WTC11 (cell line): ENCODE results near the gene KRT86. TPM values are rescaled to one million over a fixed set of nuclear protein-coding genes. Genes with fewer than 3 reads are reported as not detected.
A peak's percentile ranks its signal among the peaks of the same experiment; 100 is the strongest.

Source experiments
- ATF1 ChIP-seq: sonication (generic); formaldehyde crosslinking; IDR thresholded peaks from 2 replicates; pipeline ENCODE4 v1.8.1; 2023; ENCODE audit warnings: mild to moderate bottlenecking, moderate library complexity, missing genetic modification reagents
- EMX1 ChIP-seq: fragments of 250-450 bp; sonication (Bioruptor Pico); IDR thresholded peaks from 2 replicates; pipeline ENCODE4 v1.8.0; 2021; ENCODE audit warnings: mild to moderate bottlenecking
- JAZF1 ChIP-seq: fragments of 250-450 bp; sonication (Bioruptor Pico); IDR thresholded peaks from 2 replicates; pipeline ENCODE4 v1.9.0; 2021; ENCODE audit warnings: moderate library complexity, mild to moderate bottlenecking, inconsistent platforms
- MXD4 ChIP-seq: fragments of 250-450 bp; sonication (Bioruptor Pico); IDR thresholded peaks from 2 replicates; pipeline ENCODE4 v1.8.0; 2021; ENCODE audit warnings: mild to moderate bottlenecking, moderate library complexity, borderline replicate concordance
- NFE2L1 ChIP-seq: sonication (generic); formaldehyde crosslinking; IDR thresholded peaks from 2 replicates; pipeline ENCODE4 v1.8.1; 2023; ENCODE audit warnings: missing genetic modification reagents
- NFYB ChIP-seq: sonication (generic); formaldehyde crosslinking; conservative IDR thresholded peaks from 2 replicates; pipeline ENCODE4 v1.8.0; 2022; ENCODE audit warnings: low read depth, missing genetic modification reagents
- NR2C2 ChIP-seq: sonication (generic); formaldehyde crosslinking; IDR thresholded peaks from 2 replicates; pipeline ENCODE4 v1.8.0; 2022; ENCODE audit warnings: mild to moderate bottlenecking, missing genetic modification reagents
- NR3C1 ChIP-seq: sonication (generic); formaldehyde crosslinking; conservative IDR thresholded peaks from 2 replicates; pipeline ENCODE4 v1.8.1; 2023; ENCODE audit warnings: low read depth, mild to moderate bottlenecking, missing genetic modification reagents
- OVOL2 ChIP-seq: fragments of 250-450 bp; sonication (Bioruptor Pico); IDR thresholded peaks from 2 replicates; pipeline ENCODE4 v1.9.0; 2021; ENCODE audit warnings: mild to moderate bottlenecking, borderline replicate concordance
- SMAD3 ChIP-seq: sonication (generic); formaldehyde crosslinking; IDR thresholded peaks from 2 replicates; pipeline ENCODE4 v1.8.0; 2022; ENCODE audit warnings: missing genetic modification reagents, mild to moderate bottlenecking, borderline replicate concordance
- TCF7 ChIP-seq: sonication (generic); formaldehyde crosslinking; IDR thresholded peaks from 2 replicates; pipeline ENCODE4 v1.8.0; 2022; ENCODE audit warnings: mild to moderate bottlenecking, low read depth, missing genetic modification reagents, moderate library complexity
- TP53 ChIP-seq: sonication (generic); formaldehyde crosslinking; IDR thresholded peaks from 2 replicates; pipeline ENCODE4 v1.8.1; 2023; ENCODE audit warnings: mild to moderate bottlenecking, missing genetic modification reagents
- ZNF138 ChIP-seq: sonication (generic); formaldehyde crosslinking; conservative IDR thresholded peaks from 2 replicates; pipeline ENCODE4 v1.8.1; 2022; ENCODE audit warnings: mild to moderate bottlenecking, moderate library complexity, missing genetic modification reagents
- ZNF219 ChIP-seq: sonication (generic); formaldehyde crosslinking; IDR thresholded peaks from 2 replicates; pipeline ENCODE4 v1.8.0; 2023; ENCODE audit warnings: missing genetic modification reagents, mild to moderate bottlenecking, borderline replicate concordance
- total RNA-seq: library from RNA; stranded (reverse); gene quantifications from 3 replicates; pipeline ENCODE4 v1.2.3, GENCODE V29; 2021
- TF ChIP-seq, protein P1 (sequence below): fragments of 250-450 bp; sonication (Bioruptor Pico); conservative IDR thresholded peaks from 2 replicates; pipeline ENCODE4 v1.9.0; 2021; ENCODE audit warnings: mild to moderate bottlenecking
- TF ChIP-seq, protein P2 (sequence below): sonication (generic); formaldehyde crosslinking; IDR thresholded peaks from 2 replicates; pipeline ENCODE4 v1.8.0; 2022; ENCODE audit warnings: missing genetic modification reagents
- TF ChIP-seq, protein P3 (sequence below): sonication (generic); formaldehyde crosslinking; IDR thresholded peaks from 2 replicates; pipeline ENCODE4 v1.8.0; 2022; ENCODE audit warnings: mild to moderate bottlenecking, missing genetic modification reagents
- TF ChIP-seq, protein P4 (sequence below): sonication (generic); formaldehyde crosslinking; IDR thresholded peaks from 2 replicates; pipeline ENCODE4 v1.8.1; 2022; ENCODE audit warnings: mild to moderate bottlenecking, missing genetic modification reagents, moderate library complexity, borderline replicate concordance
- TF ChIP-seq, protein P5 (sequence below): fragments of 250-450 bp; sonication (Bioruptor Pico); IDR thresholded peaks from 2 replicates; pipeline ENCODE4 v2.1.2; 2022; ENCODE audit warnings: mild to moderate bottlenecking, moderate library complexity
- TF ChIP-seq, protein P6 (sequence below): sonication (generic); formaldehyde crosslinking; IDR thresholded peaks from 2 replicates; pipeline ENCODE4 v1.8.0; 2023; ENCODE audit warnings: missing genetic modification reagents
- TF ChIP-seq, protein P7 (sequence below): sonication (generic); formaldehyde crosslinking; IDR thresholded peaks from 2 replicates; pipeline ENCODE4 v1.8.0; 2022; ENCODE audit warnings: mild to moderate bottlenecking, missing genetic modification reagents
- TF ChIP-seq, protein P8 (sequence below): sonication (generic); formaldehyde crosslinking; IDR thresholded peaks from 2 replicates; pipeline ENCODE4 v1.8.1; 2022; ENCODE audit warnings: missing genetic modification reagents, borderline replicate concordance

KRT86 gene
- total RNA-seq, 1 experiment from 2014 or later = 0.11 TPM

DNA sequence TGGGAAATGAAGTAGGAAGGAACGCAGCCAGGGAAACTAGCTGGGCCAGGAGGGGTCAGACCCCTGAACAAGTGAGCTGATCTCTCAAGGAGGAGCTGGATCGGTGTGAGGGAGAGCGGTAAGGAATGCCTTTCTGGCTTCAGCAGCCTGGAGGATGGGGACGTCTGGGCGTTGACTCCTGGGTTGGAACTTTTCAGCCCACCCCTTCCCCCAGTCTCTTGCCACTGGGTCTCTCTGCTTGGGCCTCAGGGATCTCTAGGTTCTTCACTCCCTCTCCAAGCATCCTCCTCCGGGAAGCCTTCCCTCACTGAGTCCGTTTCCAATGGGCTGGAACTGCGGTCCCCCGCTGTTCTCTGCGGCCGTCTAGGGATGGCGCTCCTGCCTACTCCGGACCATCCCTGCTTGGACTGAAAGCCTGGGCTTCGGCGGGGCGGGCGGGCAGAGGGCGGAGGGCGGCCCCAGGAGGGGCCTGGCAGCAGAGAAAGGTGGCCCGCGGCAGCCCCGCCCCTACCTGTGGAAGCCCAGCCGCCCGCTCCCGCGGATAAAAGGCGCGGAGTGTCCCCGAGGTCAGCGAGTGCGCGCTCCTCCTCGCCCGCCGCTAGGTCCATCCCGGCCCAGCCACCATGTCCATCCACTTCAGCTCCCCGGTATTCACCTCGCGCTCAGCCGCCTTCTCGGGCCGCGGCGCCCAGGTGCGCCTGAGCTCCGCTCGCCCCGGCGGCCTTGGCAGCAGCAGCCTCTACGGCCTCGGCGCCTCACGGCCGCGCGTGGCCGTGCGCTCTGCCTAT lies 41.6 kb upstream of the KRT86 start, which contains the start of gene KRT7 (continued):
- TF ChIP-seq, protein P1, sequence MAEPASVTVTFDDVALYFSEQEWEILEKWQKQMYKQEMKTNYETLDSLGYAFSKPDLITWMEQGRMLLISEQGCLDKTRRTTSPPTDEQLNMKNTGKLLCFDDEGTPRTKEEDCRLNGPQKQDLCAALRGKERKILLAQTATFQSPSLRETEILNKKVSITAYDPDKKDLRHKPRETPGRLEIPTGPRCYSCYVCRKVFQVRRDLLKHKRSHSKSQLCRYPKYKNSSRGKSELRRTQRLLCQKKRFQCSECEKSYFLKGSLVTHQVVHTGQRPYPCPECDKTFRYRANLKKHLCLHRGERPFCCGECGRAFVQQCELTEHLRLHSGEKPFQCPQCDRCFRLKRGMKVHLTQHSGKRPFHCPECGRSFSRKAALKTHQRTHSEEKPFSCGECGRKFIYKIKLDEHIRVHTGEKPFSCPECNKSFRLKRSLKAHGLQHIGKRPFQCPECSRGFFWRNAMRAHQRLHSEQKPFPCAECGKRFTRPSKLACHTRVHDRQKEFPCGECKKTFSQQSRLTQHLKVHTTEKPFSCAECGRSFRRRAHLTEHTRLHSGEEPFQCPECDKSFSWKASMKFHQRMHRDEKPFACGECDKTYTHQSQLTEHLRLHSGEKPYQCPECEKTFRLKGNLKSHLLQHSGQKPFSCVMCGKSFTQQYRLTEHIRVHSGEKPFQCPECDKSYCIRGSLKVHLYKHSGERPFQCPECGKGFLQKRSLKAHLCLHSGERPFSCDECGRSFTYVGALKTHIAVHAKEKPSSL (CRISPR knock-in tag) = no peak
- TF ChIP-seq NR2C2 (CRISPR knock-in tag) (no peak), TCF7 (CRISPR knock-in tag) (no peak), TP53 (CRISPR knock-in tag) (0 out of 2 replicates have a peak, but pooled peaks have one; percentile 39), SMAD3 (no peak), ZNF138 (CRISPR knock-in tag) (no peak), ZNF219 (no peak), NR3C1 (CRISPR knock-in tag) (no peak), NFYB (CRISPR knock-in tag) (no peak), OVOL2 (CRISPR knock-in tag) (no peak), JAZF1 (CRISPR knock-in tag) (no peak), NFE2L1 (CRISPR knock-in tag) (no peak), MXD4 (CRISPR knock-in tag) (no peak), EMX1 (CRISPR knock-in tag) (no peak), ATF1 (CRISPR knock-in tag) (no peak)
- TF ChIP-seq, protein P2, sequence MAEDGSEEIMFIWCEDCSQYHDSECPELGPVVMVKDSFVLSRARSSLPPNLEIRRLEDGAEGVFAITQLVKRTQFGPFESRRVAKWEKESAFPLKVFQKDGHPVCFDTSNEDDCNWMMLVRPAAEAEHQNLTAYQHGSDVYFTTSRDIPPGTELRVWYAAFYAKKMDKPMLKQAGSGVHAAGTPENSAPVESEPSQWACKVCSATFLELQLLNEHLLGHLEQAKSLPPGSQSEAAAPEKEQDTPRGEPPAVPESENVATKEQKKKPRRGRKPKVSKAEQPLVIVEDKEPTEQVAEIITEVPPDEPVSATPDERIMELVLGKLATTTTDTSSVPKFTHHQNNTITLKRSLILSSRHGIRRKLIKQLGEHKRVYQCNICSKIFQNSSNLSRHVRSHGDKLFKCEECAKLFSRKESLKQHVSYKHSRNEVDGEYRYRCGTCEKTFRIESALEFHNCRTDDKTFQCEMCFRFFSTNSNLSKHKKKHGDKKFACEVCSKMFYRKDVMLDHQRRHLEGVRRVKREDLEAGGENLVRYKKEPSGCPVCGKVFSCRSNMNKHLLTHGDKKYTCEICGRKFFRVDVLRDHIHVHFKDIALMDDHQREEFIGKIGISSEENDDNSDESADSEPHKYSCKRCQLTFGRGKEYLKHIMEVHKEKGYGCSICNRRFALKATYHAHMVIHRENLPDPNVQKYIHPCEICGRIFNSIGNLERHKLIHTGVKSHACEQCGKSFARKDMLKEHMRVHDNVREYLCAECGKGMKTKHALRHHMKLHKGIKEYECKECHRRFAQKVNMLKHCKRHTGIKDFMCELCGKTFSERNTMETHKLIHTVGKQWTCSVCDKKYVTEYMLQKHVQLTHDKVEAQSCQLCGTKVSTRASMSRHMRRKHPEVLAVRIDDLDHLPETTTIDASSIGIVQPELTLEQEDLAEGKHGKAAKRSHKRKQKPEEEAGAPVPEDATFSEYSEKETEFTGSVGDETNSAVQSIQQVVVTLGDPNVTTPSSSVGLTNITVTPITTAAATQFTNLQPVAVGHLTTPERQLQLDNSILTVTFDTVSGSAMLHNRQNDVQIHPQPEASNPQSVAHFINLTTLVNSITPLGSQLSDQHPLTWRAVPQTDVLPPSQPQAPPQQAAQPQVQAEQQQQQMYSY = no peak
- TF ChIP-seq, protein P3, sequence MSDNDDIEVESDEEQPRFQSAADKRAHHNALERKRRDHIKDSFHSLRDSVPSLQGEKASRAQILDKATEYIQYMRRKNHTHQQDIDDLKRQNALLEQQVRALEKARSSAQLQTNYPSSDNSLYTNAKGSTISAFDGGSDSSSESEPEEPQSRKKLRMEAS (CRISPR knock-in tag) = no peak
- TF ChIP-seq, protein P4, sequence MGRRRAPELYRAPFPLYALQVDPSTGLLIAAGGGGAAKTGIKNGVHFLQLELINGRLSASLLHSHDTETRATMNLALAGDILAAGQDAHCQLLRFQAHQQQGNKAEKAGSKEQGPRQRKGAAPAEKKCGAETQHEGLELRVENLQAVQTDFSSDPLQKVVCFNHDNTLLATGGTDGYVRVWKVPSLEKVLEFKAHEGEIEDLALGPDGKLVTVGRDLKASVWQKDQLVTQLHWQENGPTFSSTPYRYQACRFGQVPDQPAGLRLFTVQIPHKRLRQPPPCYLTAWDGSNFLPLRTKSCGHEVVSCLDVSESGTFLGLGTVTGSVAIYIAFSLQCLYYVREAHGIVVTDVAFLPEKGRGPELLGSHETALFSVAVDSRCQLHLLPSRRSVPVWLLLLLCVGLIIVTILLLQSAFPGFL (CRISPR knock-in tag) = no peak
- TF ChIP-seq, protein P5, sequence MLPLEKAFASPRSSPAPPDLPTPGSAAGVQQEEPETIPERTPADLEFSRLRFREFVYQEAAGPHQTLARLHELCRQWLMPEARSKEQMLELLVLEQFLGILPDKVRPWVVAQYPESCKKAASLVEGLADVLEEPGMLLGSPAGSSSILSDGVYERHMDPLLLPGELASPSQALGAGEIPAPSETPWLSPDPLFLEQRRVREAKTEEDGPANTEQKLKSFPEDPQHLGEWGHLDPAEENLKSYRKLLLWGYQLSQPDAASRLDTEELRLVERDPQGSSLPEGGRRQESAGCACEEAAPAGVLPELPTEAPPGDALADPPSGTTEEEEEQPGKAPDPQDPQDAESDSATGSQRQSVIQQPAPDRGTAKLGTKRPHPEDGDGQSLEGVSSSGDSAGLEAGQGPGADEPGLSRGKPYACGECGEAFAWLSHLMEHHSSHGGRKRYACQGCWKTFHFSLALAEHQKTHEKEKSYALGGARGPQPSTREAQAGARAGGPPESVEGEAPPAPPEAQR (CRISPR knock-in tag) = no peak
- TF ChIP-seq, protein P6, sequence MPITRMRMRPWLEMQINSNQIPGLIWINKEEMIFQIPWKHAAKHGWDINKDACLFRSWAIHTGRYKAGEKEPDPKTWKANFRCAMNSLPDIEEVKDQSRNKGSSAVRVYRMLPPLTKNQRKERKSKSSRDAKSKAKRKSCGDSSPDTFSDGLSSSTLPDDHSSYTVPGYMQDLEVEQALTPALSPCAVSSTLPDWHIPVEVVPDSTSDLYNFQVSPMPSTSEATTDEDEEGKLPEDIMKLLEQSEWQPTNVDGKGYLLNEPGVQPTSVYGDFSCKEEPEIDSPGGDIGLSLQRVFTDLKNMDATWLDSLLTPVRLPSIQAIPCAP (CRISPR knock-in tag) = no peak
- TF ChIP-seq, protein P7, sequence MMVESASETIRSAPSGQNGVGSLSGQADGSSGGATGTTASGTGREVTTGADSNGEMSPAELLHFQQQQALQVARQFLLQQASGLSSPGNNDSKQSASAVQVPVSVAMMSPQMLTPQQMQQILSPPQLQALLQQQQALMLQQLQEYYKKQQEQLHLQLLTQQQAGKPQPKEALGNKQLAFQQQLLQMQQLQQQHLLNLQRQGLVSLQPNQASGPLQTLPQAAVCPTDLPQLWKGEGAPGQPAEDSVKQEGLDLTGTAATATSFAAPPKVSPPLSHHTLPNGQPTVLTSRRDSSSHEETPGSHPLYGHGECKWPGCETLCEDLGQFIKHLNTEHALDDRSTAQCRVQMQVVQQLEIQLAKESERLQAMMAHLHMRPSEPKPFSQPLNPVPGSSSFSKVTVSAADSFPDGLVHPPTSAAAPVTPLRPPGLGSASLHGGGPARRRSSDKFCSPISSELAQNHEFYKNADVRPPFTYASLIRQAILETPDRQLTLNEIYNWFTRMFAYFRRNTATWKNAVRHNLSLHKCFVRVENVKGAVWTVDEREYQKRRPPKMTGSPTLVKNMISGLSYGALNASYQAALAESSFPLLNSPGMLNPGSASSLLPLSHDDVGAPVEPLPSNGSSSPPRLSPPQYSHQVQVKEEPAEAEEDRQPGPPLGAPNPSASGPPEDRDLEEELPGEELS (CRISPR knock-in tag) = no peak
- TF ChIP-seq, protein P8, sequence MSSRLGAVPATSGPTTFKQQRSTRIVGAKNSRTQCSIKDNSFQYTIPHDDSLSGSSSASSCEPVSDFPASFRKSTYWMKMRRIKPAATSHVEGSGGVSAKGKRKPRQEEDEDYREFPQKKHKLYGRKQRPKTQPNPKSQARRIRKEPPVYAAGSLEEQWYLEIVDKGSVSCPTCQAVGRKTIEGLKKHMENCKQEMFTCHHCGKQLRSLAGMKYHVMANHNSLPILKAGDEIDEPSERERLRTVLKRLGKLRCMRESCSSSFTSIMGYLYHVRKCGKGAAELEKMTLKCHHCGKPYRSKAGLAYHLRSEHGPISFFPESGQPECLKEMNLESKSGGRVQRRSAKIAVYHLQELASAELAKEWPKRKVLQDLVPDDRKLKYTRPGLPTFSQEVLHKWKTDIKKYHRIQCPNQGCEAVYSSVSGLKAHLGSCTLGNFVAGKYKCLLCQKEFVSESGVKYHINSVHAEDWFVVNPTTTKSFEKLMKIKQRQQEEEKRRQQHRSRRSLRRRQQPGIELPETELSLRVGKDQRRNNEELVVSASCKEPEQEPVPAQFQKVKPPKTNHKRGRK (CRISPR knock-in tag) = no peak
